ENCODE results near the gene RASSF5. TPM values are rescaled to one million over a fixed set of nuclear protein-coding genes. Genes with fewer than 3 reads are reported as not detected.

The RASSF5 gene
- total and polyA plus RNA-seq, 2 of the 13 experiments (the other 11 are each of a cell fraction or from before 2014, with no cell fraction given): 0.18 to 0.40 TPM

DNA sequence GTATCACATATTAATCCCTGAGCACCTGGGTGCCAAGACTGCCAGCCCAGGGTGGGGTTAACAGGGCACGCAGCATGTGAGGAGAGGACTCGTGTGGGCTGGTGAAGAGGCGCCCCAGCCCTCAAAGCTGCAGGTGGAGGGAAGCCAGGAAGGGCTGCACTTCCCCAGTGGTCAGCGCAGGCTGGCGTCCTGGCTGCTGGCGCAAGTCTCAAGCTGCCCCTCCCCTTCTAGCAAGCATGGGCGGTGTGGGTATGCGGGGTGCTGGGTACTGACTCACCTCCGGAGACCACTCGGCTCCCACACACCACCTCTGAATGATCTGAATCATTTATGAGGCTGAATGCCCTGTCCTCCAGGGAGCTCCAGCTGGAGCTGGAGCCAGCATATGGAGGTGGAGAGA is 60.9 kb downstream of the RASSF5 start:
- no TSS peak for BruUV-seq (replicated peaks)
- no peak for DNase-seq (ENCODE audit: low spot score)
- in situ Hi-C loops (cut with HindIII; ENCODE audit: extremely low pct_ligation_motif_present, low pct_unique_long_range_greater_than_20kb) (no loop called here), intact Hi-C loops (cut with micrococcal nuclease; ENCODE audit: unreplicated experiment) (no loop called here)
- Histone ChIP-seq H3K79me2 (ENCODE audit: insufficient read depth, low read length) (no peaks in the 10 kb centered on the region), H3K4me1 (ENCODE audit: insufficient read depth, low read length) (no peaks in the 10 kb centered on the region), H3K4me2 (ENCODE audit: low read depth, low read length) (no peak overlapping the region), H3K27ac (ENCODE audit: extremely low read length, insufficient read depth, low read length) (no peak overlapping the region), H4K20me1 (ENCODE audit: insufficient read depth, low read length) (no peaks in the 10 kb centered on the region), H3K9me3 (ENCODE audit: low read length) (no peaks in the 10 kb centered on the region), H2AFZ (ENCODE audit: low read length) (no peak overlapping the region), H3K9ac (ENCODE audit: insufficient read depth, low read depth, low read length) (no peak overlapping the region), H3K27me3 (ENCODE audit: control insufficient read depth in 1 of 2, insufficient read depth in 2 of 2, low read length in 2 of 2) (no peaks in the 10 kb centered on the region; a peak in 1 of 5 replicates), H3K36me3 (replicated peaks in 1 of 2; ENCODE audit: control insufficient read depth in 1 of 2, insufficient read depth in 2 of 2, low read length in 2 of 2) (no peaks in the 10 kb centered on the region), H3K4me3 (replicated peaks in 1 of 3; ENCODE audit: insufficient read depth in 1 of 3, low read depth in 2 of 3, low read length in 3 of 3) (no peak overlapping the region)
- ATAC-seq: no peak
- FAIRE-seq: no peak
- 86% methylated on average over 6 of the region's 10 CpGs for WGBS (ENCODE audit: low lambda C conversion rate)
- ChIA-PET CTCF (ENCODE audit: low intra/inter-chr PET ratio, low total read pairs) (no interaction called here), POLR2A (no interaction called here)
- TF ChIP-seq, protein P1, sequence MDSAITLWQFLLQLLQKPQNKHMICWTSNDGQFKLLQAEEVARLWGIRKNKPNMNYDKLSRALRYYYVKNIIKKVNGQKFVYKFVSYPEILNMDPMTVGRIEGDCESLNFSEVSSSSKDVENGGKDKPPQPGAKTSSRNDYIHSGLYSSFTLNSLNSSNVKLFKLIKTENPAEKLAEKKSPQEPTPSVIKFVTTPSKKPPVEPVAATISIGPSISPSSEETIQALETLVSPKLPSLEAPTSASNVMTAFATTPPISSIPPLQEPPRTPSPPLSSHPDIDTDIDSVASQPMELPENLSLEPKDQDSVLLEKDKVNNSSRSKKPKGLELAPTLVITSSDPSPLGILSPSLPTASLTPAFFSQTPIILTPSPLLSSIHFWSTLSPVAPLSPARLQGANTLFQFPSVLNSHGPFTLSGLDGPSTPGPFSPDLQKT (CRISPR knock-in tag; IDR thresholded peaks at IDR 0.05; ENCODE audit: borderline replicate concordance): no peak
- TF ChIP-seq, protein P2, sequence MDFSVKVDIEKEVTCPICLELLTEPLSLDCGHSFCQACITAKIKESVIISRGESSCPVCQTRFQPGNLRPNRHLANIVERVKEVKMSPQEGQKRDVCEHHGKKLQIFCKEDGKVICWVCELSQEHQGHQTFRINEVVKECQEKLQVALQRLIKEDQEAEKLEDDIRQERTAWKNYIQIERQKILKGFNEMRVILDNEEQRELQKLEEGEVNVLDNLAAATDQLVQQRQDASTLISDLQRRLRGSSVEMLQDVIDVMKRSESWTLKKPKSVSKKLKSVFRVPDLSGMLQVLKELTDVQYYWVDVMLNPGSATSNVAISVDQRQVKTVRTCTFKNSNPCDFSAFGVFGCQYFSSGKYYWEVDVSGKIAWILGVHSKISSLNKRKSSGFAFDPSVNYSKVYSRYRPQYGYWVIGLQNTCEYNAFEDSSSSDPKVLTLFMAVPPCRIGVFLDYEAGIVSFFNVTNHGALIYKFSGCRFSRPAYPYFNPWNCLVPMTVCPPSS (IDR thresholded peaks at IDR 0.05): no peak
- TF ChIP-seq, protein P3, sequence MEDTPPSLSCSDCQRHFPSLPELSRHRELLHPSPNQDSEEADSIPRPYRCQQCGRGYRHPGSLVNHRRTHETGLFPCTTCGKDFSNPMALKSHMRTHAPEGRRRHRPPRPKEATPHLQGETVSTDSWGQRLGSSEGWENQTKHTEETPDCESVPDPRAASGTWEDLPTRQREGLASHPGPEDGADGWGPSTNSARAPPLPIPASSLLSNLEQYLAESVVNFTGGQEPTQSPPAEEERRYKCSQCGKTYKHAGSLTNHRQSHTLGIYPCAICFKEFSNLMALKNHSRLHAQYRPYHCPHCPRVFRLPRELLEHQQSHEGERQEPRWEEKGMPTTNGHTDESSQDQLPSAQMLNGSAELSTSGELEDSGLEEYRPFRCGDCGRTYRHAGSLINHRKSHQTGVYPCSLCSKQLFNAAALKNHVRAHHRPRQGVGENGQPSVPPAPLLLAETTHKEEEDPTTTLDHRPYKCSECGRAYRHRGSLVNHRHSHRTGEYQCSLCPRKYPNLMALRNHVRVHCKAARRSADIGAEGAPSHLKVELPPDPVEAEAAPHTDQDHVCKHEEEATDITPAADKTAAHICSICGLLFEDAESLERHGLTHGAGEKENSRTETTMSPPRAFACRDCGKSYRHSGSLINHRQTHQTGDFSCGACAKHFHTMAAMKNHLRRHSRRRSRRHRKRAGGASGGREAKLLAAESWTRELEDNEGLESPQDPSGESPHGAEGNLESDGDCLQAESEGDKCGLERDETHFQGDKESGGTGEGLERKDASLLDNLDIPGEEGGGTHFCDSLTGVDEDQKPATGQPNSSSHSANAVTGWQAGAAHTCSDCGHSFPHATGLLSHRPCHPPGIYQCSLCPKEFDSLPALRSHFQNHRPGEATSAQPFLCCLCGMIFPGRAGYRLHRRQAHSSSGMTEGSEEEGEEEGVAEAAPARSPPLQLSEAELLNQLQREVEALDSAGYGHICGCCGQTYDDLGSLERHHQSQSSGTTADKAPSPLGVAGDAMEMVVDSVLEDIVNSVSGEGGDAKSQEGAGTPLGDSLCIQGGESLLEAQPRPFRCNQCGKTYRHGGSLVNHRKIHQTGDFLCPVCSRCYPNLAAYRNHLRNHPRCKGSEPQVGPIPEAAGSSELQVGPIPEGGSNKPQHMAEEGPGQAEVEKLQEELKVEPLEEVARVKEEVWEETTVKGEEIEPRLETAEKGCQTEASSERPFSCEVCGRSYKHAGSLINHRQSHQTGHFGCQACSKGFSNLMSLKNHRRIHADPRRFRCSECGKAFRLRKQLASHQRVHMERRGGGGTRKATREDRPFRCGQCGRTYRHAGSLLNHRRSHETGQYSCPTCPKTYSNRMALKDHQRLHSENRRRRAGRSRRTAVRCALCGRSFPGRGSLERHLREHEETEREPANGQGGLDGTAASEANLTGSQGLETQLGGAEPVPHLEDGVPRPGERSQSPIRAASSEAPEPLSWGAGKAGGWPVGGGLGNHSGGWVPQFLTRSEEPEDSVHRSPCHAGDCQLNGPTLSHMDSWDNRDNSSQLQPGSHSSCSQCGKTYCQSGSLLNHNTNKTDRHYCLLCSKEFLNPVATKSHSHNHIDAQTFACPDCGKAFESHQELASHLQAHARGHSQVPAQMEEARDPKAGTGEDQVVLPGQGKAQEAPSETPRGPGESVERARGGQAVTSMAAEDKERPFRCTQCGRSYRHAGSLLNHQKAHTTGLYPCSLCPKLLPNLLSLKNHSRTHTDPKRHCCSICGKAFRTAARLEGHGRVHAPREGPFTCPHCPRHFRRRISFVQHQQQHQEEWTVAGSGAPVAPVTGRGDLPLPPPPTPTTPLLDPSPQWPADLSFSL (CRISPR knock-in tag; IDR thresholded peaks at IDR 0.05): no peak
- TF ChIP-seq ZNF382 (CRISPR knock-in tag; IDR thresholded peaks at IDR 0.05; ENCODE audit: borderline replicate concordance) (no peak), ONECUT2 (CRISPR knock-in tag; IDR thresholded peaks at IDR 0.05) (no peak), ZNF264 (CRISPR knock-in tag; IDR thresholded peaks at IDR 0.05) (no peak), RCOR2 (CRISPR knock-in tag; IDR thresholded peaks at IDR 0.05) (no peak), HES4 (CRISPR knock-in tag; IDR thresholded peaks at IDR 0.05; ENCODE audit: borderline replicate concordance) (no peak), HMGA1 (CRISPR knock-in tag; conservative IDR thresholded peaks at IDR 0.05) (no peak)
- TF ChIP-seq, protein P4, sequence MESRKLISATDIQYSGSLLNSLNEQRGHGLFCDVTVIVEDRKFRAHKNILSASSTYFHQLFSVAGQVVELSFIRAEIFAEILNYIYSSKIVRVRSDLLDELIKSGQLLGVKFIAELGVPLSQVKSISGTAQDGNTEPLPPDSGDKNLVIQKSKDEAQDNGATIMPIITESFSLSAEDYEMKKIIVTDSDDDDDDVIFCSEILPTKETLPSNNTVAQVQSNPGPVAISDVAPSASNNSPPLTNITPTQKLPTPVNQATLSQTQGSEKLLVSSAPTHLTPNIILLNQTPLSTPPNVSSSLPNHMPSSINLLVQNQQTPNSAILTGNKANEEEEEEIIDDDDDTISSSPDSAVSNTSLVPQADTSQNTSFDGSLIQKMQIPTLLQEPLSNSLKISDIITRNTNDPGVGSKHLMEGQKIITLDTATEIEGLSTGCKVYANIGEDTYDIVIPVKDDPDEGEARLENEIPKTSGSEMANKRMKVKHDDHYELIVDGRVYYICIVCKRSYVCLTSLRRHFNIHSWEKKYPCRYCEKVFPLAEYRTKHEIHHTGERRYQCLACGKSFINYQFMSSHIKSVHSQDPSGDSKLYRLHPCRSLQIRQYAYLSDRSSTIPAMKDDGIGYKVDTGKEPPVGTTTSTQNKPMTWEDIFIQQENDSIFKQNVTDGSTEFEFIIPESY (CRISPR knock-in tag; IDR thresholded peaks at IDR 0.05): no peak
- TF ChIP-seq, protein P5, sequence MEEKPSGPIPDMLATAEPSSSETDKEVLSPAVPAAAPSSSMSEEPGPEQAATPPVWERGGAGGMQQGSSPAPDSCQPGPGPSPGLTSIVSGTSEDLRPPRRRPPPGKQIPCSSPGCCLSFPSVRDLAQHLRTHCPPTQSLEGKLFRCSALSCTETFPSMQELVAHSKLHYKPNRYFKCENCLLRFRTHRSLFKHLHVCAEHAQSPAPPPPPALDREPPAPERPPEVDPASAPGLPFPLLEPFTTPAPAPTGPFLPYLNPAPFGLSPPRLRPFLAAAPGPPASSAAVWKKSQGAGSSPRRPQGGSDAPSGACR (CRISPR knock-in tag; IDR thresholded peaks at IDR 0.05): no peak
